CD8-positive, alpha-beta memory T cell (primary cell): ENCODE results near the gene SAXO1. TPM values are rescaled to one million over a fixed set of nuclear protein-coding genes. Genes with fewer than 3 reads are reported as not detected.
A peak's percentile ranks its signal among the peaks of the same experiment; 100 is the strongest.
"Not testable (repeated sequence)": the region's sequence is repeated elsewhere in the genome, so short reads cannot be mapped to it uniquely, and the experiment has no call there.

ENCODE experiments used
- CTCF ChIA-PET: fragments of 350-600 bp; sonication (Branson Sonifier 250); formaldehyde crosslinking; loops from one replicate; lab custom pipeline; 2021; ENCODE audit warnings: antibody characterized with exemption; lab: Charles Lee
- POLR2A ChIA-PET: fragments of 350-600 bp; sonication (Branson Sonifier 250); formaldehyde crosslinking; loops from one replicate; lab custom pipeline; 2021; ENCODE audit warnings: antibody characterized with exemption; lab: Charles Lee
- DNase-seq, 5 donors: peaks; one replicate each; pipeline versions ENCODE4 v3.0.0 to v3.0.0-alpha.2; 2020 to 2022; ENCODE audit warnings: mixed read lengths in 1 of 5
- H3K27ac ChIP-seq: one replicate; pipeline ENCODE4 v1.7.0; 2013; ENCODE audit warnings: low read depth, mild to moderate bottlenecking, low read length, moderate library complexity
- H3K27me3 ChIP-seq: 2 replicates; pipeline ENCODE4 v1.7.0; 2013; ENCODE audit warnings: low read length, mild to moderate bottlenecking; ENCODE audit not compliant: insufficient read depth, poor library complexity, severe bottlenecking
- H3K36me3 ChIP-seq: 2 replicates; pipeline ENCODE4 v1.7.0; 2013; ENCODE audit warnings: mild to moderate bottlenecking, low read length, moderate library complexity; ENCODE audit not compliant: insufficient read depth
- H3K4me1 ChIP-seq: 2 replicates; pipeline ENCODE4 v1.7.0; 2013; ENCODE audit warnings: mild to moderate bottlenecking, low read length, moderate library complexity; ENCODE audit not compliant: insufficient read depth
- H3K4me3 ChIP-seq: 2 replicates; pipeline ENCODE4 v1.7.0; 2013; ENCODE audit warnings: mild to moderate bottlenecking, low read length
- H3K9me3 ChIP-seq: 2 replicates; pipeline ENCODE4 v1.7.0; 2013; ENCODE audit warnings: mild to moderate bottlenecking, low read length
- H3K27ac Mint-ChIP-seq, 8 donors: one replicate each; pipeline ENCODE4 v1.8.0; 2020 to 2021; ENCODE audit warnings: mixed read lengths in 8 of 8, mild to moderate bottlenecking in 6 of 8, inconsistent platforms in 3 of 8, moderate library complexity in 3 of 8
- H3K27me3 Mint-ChIP-seq, 2 donors: one replicate each; pipeline ENCODE4 v1.8.0; 2020 to 2021; ENCODE audit warnings: mixed read lengths in 2 of 2, mild to moderate bottlenecking in 1 of 2, moderate library complexity in 1 of 2
- H3K36me3 Mint-ChIP-seq, 3 donors: one replicate each; pipeline ENCODE4 v1.8.0; 2020 to 2021; ENCODE audit warnings: mixed read lengths in 3 of 3, inconsistent platforms in 1 of 3, mild to moderate bottlenecking in 1 of 3
- H3K4me1 Mint-ChIP-seq, 3 donors: one replicate each; pipeline ENCODE4 v1.8.0; 2020 to 2021; ENCODE audit warnings: mixed read lengths in 3 of 3, inconsistent platforms in 1 of 3, mild to moderate bottlenecking in 1 of 3
- H3K4me3 Mint-ChIP-seq, 7 donors: one replicate each; pipeline ENCODE4 v1.8.0; 2020 to 2021; ENCODE audit warnings: mixed read lengths in 7 of 7, mild to moderate bottlenecking in 6 of 7, moderate library complexity in 4 of 7, inconsistent platforms in 2 of 7
- H3K9me3 Mint-ChIP-seq, 5 donors: one replicate each; pipeline ENCODE4 v1.8.0; 2020 to 2022; ENCODE audit warnings: mixed read lengths in 5 of 5, mild to moderate bottlenecking in 3 of 5, moderate library complexity in 2 of 5, inconsistent platforms in 1 of 5
- polyA plus RNA-seq: library from polyadenylated mRNA; unstranded; fragments of 300-500 nt; fragmentation: Illumina TruSeq; gene quantifications from one replicate; pipeline ENCODE4 v1.2.3, GENCODE V29; 2021
- total RNA-seq, 2 experiments: library from RNA; stranded (reverse); gene quantifications; one replicate each; pipeline ENCODE4 v1.2.3, GENCODE V29; 2021

SAXO1 gene
- total and polyA plus RNA-seq, 3 experiments from 2014 or later, result not detected

- no peaks in the 10 kb centered on the region for H3K4me1 ChIP-seq
- Mint-ChIP-seq H3K36me3 (no peaks in the 10 kb centered on the region), H3K27ac (no peak overlapping the region), H3K4me3 (no peak overlapping the region), H3K4me1 (peaks cover 0 to 4% (median 0%) of the 10 kb centered on the region in 3 donors), H3K27me3 (peaks cover 9 to 11% of the 10 kb centered on the region in 2 donors), H3K9me3 (no peaks in the 10 kb centered on the region)
- ChIA-PET CTCF (no interaction called here), POLR2A (no interaction called here)
- no peaks in the 10 kb centered on the region for H3K27me3 ChIP-seq
- no peak overlapping the region for H3K4me3 ChIP-seq
- DNase-seq, result no peak
- no peak overlapping the region for H3K27ac ChIP-seq
- H3K36me3 ChIP-seq, result no peaks in the 10 kb centered on the region
- H3K9me3 ChIP-seq, result no peaks in the 10 kb centered on the region
These were observed 81.1 kb downstream of the SAXO1 start for GRCh38 chr9:18951936-18952335.

- Histone ChIP-seq H3K27ac (no peak overlapping the region), H3K36me3 (no peaks in the 10 kb centered on the region), H3K4me1 (no peaks in the 10 kb centered on the region), H3K27me3 (no peaks in the 10 kb centered on the region), H3K9me3 (no peaks in the 10 kb centered on the region), H3K4me3 (no peak overlapping the region)
- H3K27ac Mint-ChIP-seq, result no peak overlapping the region
- H3K36me3 Mint-ChIP-seq, result peaks cover 0 to 3% (median 0%) of the 10 kb centered on the region in 3 donors
- no peaks in the 10 kb centered on the region for H3K4me1 Mint-ChIP-seq
- no peak for DNase-seq
- peaks cover 2 to 10% of the 10 kb centered on the region in 2 donors for H3K27me3 Mint-ChIP-seq
- POLR2A ChIA-PET, result interaction anchor here (0.7 kb wide), 1 partner anchor 545 kb away, joined by 3 read pairs; no protein-coding TSS in a partner anchor
- CTCF ChIA-PET, result no interaction called here
- no peak overlapping the region for H3K4me3 Mint-ChIP-seq
- H3K9me3 Mint-ChIP-seq, result no peaks in the 10 kb centered on the region
These were observed 85.1 kb downstream of the SAXO1 start for GRCh38 chr9:18947892-18948339.

GRCh38 chr9:18942801-18943200 is 90.2 kb downstream of the SAXO1 start:
- no peaks in the 10 kb centered on the region for H3K4me1 ChIP-seq
- H3K9me3 ChIP-seq, result no peaks in the 10 kb centered on the region
- peaks cover 0 to 3% (median 0%) of the 10 kb centered on the region in 3 donors for H3K36me3 Mint-ChIP-seq
- H3K36me3 ChIP-seq, result no peaks in the 10 kb centered on the region
- H3K4me3 Mint-ChIP-seq, result no peak overlapping the region
- peaks cover 8 to 30% of the 10 kb centered on the region in 2 donors for H3K27me3 Mint-ChIP-seq
- POLR2A ChIA-PET, result no interaction called here
- H3K4me1 Mint-ChIP-seq, result no peaks in the 10 kb centered on the region
- H3K27ac ChIP-seq, result no peak overlapping the region
- CTCF ChIA-PET, result no interaction called here
- no peak overlapping the region for H3K27ac Mint-ChIP-seq
- no peak overlapping the region for H3K4me3 ChIP-seq
- peaks cover 0 to 2% (median 0%) of the 10 kb centered on the region in 5 donors for H3K9me3 Mint-ChIP-seq
- H3K27me3 ChIP-seq, result no peaks in the 10 kb centered on the region
- DNase-seq, result no peak

- Mint-ChIP-seq H3K27me3 (peaks cover 8 to 36% of the 10 kb centered on the region in 2 donors), H3K4me3 (no peak overlapping the region), H3K9me3 (peaks cover 0 to 2% (median 0%) of the 10 kb centered on the region in 5 donors), H3K4me1 (no peaks in the 10 kb centered on the region), H3K36me3 (peaks cover 0 to 2% (median 0%) of the 10 kb centered on the region in 3 donors), H3K27ac (no peak overlapping the region)
- DNase-seq, result no peak
- H3K4me1 ChIP-seq, result no peaks in the 10 kb centered on the region
- POLR2A ChIA-PET, result no interaction called here
- H3K4me3 ChIP-seq, result no peak overlapping the region
- H3K36me3 ChIP-seq, result no peaks in the 10 kb centered on the region
- CTCF ChIA-PET, result no interaction called here
- no peaks in the 10 kb centered on the region for H3K27me3 ChIP-seq
- no peak overlapping the region for H3K27ac ChIP-seq
- H3K9me3 ChIP-seq, result no peaks in the 10 kb centered on the region
These were observed 91.8 kb downstream of the SAXO1 start for GRCh38 chr9:18941060-18941740.

GRCh38 chr9:18939943-18940342 is 93.1 kb downstream of the SAXO1 start:
- Mint-ChIP-seq H3K27ac (no peak overlapping the region), H3K36me3 (no peaks in the 10 kb centered on the region), H3K4me3 (no peak overlapping the region), H3K9me3 (peaks cover 0 to 8% (median 0%) of the 10 kb centered on the region in 5 donors), H3K4me1 (no peaks in the 10 kb centered on the region), H3K27me3 (peaks cover 10 to 36% of the 10 kb centered on the region in 2 donors)
- Histone ChIP-seq H3K36me3 (no peaks in the 10 kb centered on the region), H3K4me1 (no peaks in the 10 kb centered on the region), H3K4me3 (no peak overlapping the region), H3K9me3 (no peaks in the 10 kb centered on the region), H3K27me3 (no peaks in the 10 kb centered on the region), H3K27ac (no peak overlapping the region)
- no peak for DNase-seq
- ChIA-PET POLR2A (no interaction called here), CTCF (no interaction called here)

GRCh38 chr9:18936094-18936871 is 96.7 kb downstream of the SAXO1 start:
- Histone ChIP-seq H3K27ac (no peak overlapping the region), H3K4me3 (no peak overlapping the region), H3K27me3 (no peaks in the 10 kb centered on the region), H3K36me3 (no peaks in the 10 kb centered on the region), H3K4me1 (no peaks in the 10 kb centered on the region), H3K9me3 (no peaks in the 10 kb centered on the region)
- DNase-seq, result no peak
- no peaks in the 10 kb centered on the region for H3K4me1 Mint-ChIP-seq
- POLR2A ChIA-PET, result no interaction called here
- CTCF ChIA-PET, result no interaction called here
- H3K27ac Mint-ChIP-seq, result peak overlapping the region in 1 of 8 donors; percentile 27
- peaks cover 7 to 24% of the 10 kb centered on the region in 2 donors for H3K27me3 Mint-ChIP-seq
- no peaks in the 10 kb centered on the region for H3K36me3 Mint-ChIP-seq
- peaks cover 2 to 8% (median 2%) of the 10 kb centered on the region in 5 donors for H3K9me3 Mint-ChIP-seq
- H3K4me3 Mint-ChIP-seq, result no peak overlapping the region

GRCh38 chr9:18935541-18935940 is 97.5 kb downstream of the SAXO1 start:
- no peaks in the 10 kb centered on the region for H3K9me3 ChIP-seq
- Mint-ChIP-seq H3K9me3 (peaks cover 2 to 8% (median 2%) of the 10 kb centered on the region in 5 donors), H3K4me3 (no peak overlapping the region), H3K27ac (peak overlapping the region in 1 of 8 donors; percentile 16), H3K4me1 (no peaks in the 10 kb centered on the region), H3K36me3 (no peaks in the 10 kb centered on the region), H3K27me3 (peaks cover 7 to 24% of the 10 kb centered on the region in 2 donors)
- no peak for DNase-seq
- H3K27ac ChIP-seq, result no peak overlapping the region
- H3K4me1 ChIP-seq, result no peaks in the 10 kb centered on the region
- no peak overlapping the region for H3K4me3 ChIP-seq
- ChIA-PET POLR2A (no interaction called here), CTCF (no interaction called here)
- no peaks in the 10 kb centered on the region for H3K27me3 ChIP-seq
- H3K36me3 ChIP-seq, result no peaks in the 10 kb centered on the region

- CTCF ChIA-PET, H3K9me3 Mint-ChIP-seq, H3K4me1 Mint-ChIP-seq, H3K27me3 ChIP-seq, DNase-seq, H3K4me3 ChIP-seq, H3K27me3 Mint-ChIP-seq, POLR2A ChIA-PET, H3K4me3 Mint-ChIP-seq, H3K4me1 ChIP-seq, H3K36me3 Mint-ChIP-seq, H3K9me3 ChIP-seq, H3K27ac ChIP-seq, H3K36me3 ChIP-seq, H3K27ac Mint-ChIP-seq: not testable (repeated sequence)
These were observed 102.4 kb downstream of the SAXO1 start for GRCh38 chr9:18930611-18931010.
